Measurements from ENCODE around the gene PPP1R12C.
"Not testable (repeated sequence)": the region's sequence is repeated elsewhere in the genome, so short reads cannot be mapped to it uniquely, and the experiment has no call there.

The PPP1R12C gene

DNA sequence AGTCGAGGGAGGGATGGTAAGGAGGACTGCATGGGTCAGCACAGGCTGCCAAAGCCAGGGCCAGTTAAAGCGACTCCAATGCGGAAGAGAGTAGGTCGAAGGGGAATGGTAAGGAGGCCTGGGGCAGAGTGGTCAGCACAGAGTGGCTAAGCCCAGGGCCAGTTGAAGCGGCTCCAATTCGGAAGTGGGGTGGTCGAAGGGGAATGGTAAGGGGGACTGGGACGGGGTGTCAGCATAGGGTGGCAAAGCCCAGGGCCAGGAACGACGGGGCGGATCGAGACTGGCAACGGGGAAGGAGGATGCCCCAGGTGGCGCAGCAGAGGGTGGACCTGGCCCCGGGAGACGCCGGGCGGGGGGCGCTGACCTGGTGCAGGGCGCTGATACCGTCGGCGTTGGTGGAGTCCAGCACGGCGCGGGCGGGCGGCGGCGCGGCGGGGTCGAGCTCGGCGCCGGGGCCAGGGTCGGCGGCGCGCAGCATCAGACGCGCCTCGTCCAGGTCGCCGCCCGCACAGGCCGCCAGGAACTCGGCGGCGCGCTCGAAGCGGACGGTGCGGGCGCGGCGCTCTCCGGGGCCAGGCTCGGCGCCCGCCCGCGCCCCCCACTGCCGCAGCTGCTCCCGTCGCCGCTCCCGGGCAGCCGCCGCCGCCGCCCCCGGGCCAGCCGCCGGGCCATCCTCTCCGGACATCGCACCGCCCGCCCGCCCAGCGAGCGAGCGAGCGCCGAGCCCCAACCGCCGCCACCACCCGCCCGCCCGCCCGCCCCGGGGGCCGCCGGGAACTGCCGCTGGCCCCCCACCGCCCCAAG lies at the start of gene PPP1R12C:
Gene PPP1R12C (minus strand): TSS at position 779 of the 804 bp plus-strand sequence. CDS start 94 bp downstream, at position 685.
- H3K4me1 Mint-ChIP-seq: peaks cover 25% of the 10 kb centered on the region
- peaks cover 2% of the 10 kb centered on the region for H3K36me3 Mint-ChIP-seq
- H3K27me3 Mint-ChIP-seq: no peaks in the 10 kb centered on the region
- H3K27ac Mint-ChIP-seq: peak within 1 kb of the TSS; percentile 96
- H3K9me3 Mint-ChIP-seq: no peaks in the 10 kb centered on the region
- peak within 1 kb of the TSS; percentile 100 for H3K4me3 Mint-ChIP-seq

DNA sequence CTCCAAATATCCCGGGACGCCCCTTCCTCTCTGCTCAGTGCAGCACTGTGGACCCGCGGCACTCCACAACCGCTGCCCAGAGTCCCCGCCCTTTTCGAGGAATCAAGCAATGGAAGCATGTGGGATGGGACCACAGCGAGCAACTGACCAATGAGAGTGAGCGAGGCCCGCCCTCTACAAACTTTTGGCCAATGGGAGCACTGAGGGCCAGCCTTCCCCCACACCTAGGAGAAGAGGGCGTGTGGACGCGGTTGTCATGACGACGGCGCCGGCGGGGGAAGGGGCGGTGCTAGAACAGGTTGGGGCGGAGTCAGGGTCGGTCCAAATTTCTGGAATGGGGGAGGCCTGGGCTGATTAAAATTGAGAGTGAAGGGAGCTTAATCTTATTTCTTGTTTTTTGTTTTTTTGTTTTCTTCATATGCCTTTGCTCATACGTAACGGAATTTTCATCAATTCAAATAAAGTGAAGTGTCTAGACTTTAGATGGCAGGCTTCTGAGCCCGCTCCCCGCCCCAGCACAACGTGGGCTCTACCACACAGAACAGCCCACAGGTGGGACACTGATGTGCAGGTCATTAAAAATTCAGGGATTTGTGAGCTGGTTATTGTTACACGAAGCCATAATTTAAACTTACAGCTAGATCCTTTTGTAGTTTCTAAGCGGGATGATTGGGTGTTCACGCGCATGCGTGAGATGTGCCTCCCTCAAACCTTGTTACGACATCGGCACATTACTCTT lies 49.3 kb upstream of the PPP1R12C start, which contains the start of gene DNAAF3:
Gene DNAAF3 (minus strand): TSS at position 84 of the 739 bp plus-strand sequence. CDS start 200 bp downstream, outside the sequence.
- H3K27me3 Mint-ChIP-seq: peaks cover 54% of the 10 kb centered on the region
- peaks cover 4% of the 10 kb centered on the region for H3K36me3 Mint-ChIP-seq
- peak within 1 kb of the TSS; percentile 61 for H3K4me3 Mint-ChIP-seq
- peak within 1 kb of the TSS; percentile 27 for H3K27ac Mint-ChIP-seq
- no peaks in the 10 kb centered on the region for H3K9me3 Mint-ChIP-seq
- H3K4me1 Mint-ChIP-seq: peaks cover 13% of the 10 kb centered on the region

DNA sequence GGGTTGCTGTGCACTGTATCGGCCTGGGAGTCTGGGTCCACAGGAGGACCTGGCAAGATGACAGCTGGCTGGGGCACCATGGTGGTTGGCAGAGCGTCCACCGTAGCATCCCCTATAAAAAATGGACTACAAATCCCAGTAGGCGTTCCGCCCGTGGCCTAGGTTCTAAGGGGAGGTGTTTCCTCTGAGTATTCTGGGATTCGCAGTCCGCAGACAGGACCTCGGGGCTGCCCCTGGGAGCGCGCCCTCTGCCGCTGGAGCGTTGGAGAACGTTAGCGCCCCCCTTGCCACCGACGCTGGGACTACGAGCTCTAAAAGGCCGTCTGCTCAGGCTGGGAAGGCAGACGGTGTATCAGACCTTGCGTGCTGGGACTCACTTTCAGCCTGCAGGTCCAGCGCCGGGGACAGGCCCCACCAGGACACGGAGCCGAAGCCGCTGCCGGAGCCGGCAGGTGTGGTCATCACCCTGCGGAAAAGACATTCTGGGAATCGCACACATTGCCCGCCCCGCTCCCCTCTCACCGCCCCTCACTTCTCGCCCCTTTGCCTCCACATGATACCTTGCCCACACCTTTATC lies 48.6 kb upstream of the PPP1R12C start:
- Mint-ChIP-seq H3K4me3 (peak overlapping the region; percentile 61), H3K4me1 (peaks cover 10% of the 10 kb centered on the region), H3K36me3 (peaks cover 4% of the 10 kb centered on the region), H3K9me3 (no peaks in the 10 kb centered on the region), H3K27me3 (peaks cover 50% of the 10 kb centered on the region), H3K27ac (peak overlapping the region; percentile 1)

DNA sequence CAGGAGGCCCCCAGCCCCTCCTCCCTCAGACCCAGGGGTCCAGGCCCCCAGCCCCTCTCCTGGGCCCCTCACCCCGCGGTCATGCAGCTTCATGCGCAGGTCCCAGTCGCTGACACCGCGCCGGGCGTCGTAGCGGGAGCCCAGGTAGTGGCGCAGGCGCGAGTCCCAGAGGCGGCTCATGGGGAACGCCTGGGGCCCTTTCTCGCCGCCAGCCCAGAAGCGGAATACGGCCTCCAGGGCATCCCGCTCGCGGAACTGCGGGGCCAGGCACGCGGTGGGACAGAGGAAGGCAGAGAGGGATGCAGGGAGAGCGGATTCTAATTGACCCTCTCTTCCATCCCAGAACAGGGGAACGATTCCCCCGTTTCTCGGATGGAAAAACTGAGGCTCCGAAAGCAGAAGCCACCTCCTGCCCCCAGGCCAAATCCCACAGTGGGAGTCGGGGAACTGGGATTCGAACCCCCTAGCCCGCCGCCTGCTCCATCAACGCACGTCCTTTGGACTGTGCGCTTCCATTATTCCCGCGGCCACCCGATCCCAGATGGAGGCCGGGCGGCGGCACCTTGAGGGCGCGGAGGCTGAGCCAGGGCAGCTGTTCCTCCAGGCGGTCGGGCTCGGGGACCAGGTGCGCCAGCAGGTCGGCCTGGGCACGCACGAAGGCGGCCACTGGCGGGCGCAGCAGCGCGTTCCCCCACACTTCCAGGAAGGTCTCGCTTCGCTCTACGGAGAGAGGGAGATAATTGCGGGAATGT lies 44.3 kb upstream of the PPP1R12C start:
- Mint-ChIP-seq H3K4me1 (peaks cover 9% of the 10 kb centered on the region), H3K27ac (no peak overlapping the region), H3K36me3 (peaks cover 2% of the 10 kb centered on the region), H3K4me3 (no peak overlapping the region), H3K9me3 (no peaks in the 10 kb centered on the region), H3K27me3 (peaks cover 35% of the 10 kb centered on the region)

DNA sequence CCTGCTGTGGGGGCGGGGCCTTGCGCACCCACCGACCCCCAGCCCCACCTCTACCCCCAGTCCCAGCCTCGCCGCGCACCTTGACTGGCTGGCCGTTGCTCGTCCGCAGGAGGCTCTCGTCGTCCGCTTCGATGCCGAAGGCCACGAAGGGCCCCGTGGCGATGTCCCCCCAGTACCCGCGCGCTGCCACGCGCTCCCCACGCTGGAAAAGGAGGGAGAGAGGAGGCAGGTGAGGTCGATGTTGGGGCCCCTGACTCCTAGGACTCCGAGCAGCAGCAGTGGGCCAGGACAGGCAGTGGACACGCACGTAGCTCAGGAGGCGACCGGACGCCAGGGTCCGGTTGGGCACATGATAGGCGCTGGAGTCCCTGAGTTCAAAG lies 43.5 kb upstream of the PPP1R12C start:
- peaks cover 1% of the 10 kb centered on the region for H3K36me3 Mint-ChIP-seq
- no peak overlapping the region for H3K27ac Mint-ChIP-seq
- no peaks in the 10 kb centered on the region for H3K9me3 Mint-ChIP-seq
- no peak overlapping the region for H3K4me3 Mint-ChIP-seq
- H3K27me3 Mint-ChIP-seq: peaks cover 32% of the 10 kb centered on the region
- peaks cover 8% of the 10 kb centered on the region for H3K4me1 Mint-ChIP-seq

DNA sequence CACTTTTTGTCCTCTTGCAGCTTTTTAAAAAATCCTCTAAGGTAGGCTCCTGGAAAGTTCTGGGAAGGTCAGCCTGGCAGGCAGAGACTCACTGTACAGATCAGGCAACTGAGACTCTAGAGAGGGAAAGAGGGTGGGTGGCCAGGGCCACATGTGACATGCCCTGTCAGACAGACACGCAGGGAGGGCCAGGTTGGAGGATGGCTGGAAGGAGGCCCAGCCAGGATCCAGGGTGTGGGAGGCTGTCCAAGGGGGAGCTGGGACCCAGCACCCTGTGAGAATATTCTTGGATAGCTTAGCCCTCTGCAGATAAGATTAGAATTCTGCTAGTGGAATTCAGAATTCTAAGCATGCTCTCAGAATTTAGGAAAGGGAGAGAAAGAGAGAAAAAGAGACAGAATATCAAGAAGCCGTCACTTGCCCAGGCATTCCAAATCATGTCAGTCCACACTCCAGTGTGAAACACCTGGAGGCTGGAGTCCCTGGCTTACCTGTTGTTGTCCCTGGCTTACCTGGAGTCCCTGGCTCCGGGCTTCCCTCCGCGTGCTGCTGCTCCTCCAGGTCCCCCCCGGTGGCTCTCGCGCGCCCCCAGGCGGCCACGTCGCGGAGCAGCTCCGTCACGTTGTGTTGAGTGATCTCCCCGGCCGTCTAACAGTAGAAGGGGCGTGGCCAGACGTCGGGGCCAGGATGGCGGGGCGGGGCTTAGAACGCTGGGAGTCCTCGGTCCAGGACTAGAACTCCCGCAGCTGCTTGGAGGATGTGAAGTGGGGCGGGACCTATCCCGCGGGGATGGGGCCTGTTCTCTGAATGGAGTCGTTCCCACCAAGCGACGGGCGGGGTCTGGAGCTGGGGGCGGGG lies 42.9 kb upstream of the PPP1R12C start:
- Mint-ChIP-seq H3K4me3 (peak overlapping the region; percentile 51), H3K27me3 (peaks cover 28% of the 10 kb centered on the region), H3K9me3 (no peaks in the 10 kb centered on the region), H3K27ac (no peak overlapping the region), H3K36me3 (peaks cover 1% of the 10 kb centered on the region), H3K4me1 (peaks cover 8% of the 10 kb centered on the region)

DNA sequence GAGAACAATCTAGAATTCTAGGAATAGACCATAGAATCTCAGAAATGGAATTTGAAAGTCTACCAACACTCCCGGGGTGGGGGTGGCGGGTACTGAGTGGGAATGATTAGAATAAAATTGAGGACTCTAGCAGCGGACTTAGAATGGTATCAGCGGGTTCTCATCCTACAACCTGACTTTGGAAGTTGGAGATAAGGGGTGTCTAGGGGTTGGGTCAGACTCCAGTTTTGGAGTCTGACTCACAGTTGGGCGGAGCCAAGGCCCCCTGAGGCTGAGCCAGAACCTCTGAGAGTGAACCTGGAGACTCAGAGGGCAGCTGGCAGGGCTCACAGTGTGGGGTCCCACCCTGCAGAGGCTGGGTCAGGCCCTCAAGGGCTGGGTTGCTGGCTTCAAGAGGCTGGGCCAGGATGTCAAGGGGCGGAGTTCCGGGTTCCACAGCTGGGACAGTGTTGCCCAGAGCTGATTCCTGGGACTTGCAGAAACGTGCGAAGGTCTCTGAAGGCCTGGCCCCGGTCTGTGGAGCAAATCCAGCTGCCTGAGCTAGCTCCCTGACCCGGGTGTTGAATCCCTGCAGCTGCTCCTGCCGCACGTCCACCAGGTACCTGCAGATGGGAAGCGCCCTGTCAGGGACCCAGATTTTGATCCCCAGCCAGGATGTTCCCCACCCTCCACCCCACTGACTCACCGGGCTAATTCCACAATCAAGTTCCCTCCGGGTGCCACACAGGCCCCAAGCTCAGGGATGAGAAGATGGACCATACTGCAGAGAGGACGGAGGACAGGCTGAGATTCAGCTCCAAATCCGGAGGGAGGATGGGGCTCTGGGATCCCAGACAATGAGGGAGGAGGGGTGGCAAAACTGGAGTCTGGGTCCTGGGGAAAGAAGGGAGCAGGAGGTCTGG lies 41.7 kb upstream of the PPP1R12C start:
- H3K27me3 Mint-ChIP-seq: peaks cover 25% of the 10 kb centered on the region
- H3K4me1 Mint-ChIP-seq: peaks cover 14% of the 10 kb centered on the region
- H3K9me3 Mint-ChIP-seq: no peaks in the 10 kb centered on the region
- H3K27ac Mint-ChIP-seq: no peak overlapping the region
- no peak overlapping the region for H3K4me3 Mint-ChIP-seq
- H3K36me3 Mint-ChIP-seq: peaks cover 1% of the 10 kb centered on the region

DNA sequence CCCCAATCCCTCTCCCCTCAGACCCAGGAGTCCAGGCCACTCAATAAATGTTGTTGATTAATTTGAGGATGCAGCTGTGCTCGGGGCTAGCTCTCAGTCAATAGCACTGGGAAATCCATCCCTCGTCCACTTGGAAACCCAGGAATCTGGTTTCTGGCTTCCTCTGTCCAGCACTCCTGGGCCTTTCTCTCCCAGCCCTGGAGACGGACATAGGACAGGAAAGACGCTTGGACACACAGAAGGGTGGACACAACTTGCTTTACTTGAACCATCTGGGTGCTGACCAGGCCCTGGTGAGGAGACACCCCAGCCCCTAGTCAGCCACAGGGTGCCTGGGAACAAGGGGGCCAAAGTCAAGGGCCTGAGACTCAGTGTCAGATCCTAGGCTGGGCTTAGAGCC lies 41.0 kb upstream of the PPP1R12C start:
- Mint-ChIP-seq H3K4me1 (peaks cover 20% of the 10 kb centered on the region), H3K4me3 (no peak overlapping the region)

DNA sequence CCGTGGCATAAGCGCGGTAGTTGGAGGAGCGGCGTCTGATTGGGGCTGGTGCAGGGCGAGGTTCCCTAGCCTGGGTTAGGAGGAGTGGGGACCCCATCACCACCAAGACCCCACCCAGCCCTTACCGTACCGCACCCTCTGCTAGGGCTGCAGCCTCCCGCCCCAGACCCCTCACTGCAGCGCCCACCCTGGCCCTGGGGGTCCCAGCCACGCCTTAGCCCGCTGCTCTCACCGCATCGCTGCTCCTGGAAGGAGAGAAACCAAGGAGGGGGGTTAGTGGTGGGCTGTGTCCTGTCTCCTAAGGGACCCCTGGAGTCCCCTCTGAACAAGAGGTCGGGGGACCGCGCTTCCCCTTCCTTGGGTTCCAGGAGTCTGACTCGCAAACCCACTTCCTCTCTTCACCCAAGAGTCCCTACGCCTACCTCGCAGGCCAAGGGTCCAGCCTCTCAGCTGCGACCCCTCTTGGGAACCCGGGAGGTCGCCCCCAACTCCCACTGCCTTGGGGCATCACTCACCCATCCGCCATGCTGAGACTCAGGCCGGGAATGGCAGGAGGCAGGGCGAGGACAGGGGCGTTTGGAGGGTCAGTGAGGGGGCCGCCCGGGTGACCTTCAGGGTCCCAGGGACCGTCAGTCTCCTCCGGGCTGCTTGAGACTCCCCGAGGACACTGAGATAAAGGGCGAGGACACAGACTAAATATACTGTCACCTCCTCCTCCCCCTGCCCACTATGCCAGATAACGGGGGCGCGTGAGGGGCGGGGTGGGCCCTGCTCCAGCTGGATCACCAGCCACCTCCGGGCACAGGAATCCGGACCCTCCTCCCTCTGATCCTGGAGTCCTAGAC lies 39.8 kb upstream of the PPP1R12C start, which contains the start of gene TNNI3:
Gene TNNI3 (minus strand): TSS at position 669 of the 845 bp plus-strand sequence. CDS start 143 bp downstream, at position 526.
- peaks cover 26% of the 10 kb centered on the region for H3K4me1 Mint-ChIP-seq
- peak within 1 kb of the TSS; percentile 15 for H3K4me3 Mint-ChIP-seq
- H3K36me3 Mint-ChIP-seq: peaks cover 4% of the 10 kb centered on the region
- H3K9me3 Mint-ChIP-seq: no peaks in the 10 kb centered on the region
- H3K27me3 Mint-ChIP-seq: peaks cover 16% of the 10 kb centered on the region
- no peak within 1 kb of the TSS for H3K27ac Mint-ChIP-seq

More for the DNA sequence above, 41.0 kb upstream of the PPP1R12C start:
- H3K27ac Mint-ChIP-seq: no peak overlapping the region
- H3K36me3 Mint-ChIP-seq: peaks cover 4% of the 10 kb centered on the region
- no peaks in the 10 kb centered on the region for H3K9me3 Mint-ChIP-seq
- H3K27me3 Mint-ChIP-seq: peaks cover 19% of the 10 kb centered on the region

DNA sequence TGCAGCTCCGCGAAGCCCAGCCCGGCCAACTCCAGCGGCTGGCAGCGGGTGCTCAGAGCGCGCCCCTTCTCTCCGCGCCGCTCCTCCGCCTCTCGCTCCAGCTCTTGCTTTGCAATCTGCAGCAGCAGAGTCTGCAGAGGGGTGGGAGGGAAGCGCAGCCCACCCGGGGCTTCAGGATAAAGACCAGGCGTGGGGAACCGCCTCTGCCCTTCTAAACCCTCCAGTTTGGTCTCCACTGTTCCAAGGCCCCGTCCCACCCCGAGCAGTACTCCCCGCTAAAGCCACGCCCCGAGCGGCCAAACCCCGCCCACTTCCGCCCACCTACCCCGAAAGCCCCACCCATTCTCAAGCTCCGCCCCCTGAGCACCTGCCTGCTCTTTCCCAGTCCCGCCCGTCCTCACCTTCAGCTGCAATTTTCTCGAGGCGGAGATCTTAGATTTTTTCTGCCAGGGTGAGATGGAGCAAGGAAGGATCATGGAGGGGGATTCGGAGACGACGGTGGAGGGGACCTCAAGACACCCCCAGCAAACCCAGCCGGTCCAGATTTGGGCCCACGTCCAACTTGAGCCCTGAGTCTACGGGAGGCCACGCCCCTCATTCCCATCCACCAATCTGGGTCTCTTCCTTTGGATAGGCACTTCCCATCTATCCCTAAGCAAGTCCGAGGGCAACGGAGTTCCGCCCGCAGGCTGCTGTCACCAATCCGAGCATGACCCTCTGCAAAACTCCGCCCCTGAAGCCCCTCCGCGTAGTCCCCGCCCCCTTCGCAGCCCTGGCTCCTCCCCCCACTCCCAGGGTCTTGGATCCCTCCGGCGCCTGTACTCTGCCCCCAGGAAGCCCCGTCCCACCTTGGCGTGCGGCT lies 39.0 kb upstream of the PPP1R12C start:
- Mint-ChIP-seq H3K4me1 (peaks cover 35% of the 10 kb centered on the region), H3K9me3 (no peaks in the 10 kb centered on the region), H3K36me3 (peaks cover 8% of the 10 kb centered on the region), H3K27ac (no peak overlapping the region), H3K4me3 (peak overlapping the region; percentile 15), H3K27me3 (peaks cover 15% of the 10 kb centered on the region)

DNA sequence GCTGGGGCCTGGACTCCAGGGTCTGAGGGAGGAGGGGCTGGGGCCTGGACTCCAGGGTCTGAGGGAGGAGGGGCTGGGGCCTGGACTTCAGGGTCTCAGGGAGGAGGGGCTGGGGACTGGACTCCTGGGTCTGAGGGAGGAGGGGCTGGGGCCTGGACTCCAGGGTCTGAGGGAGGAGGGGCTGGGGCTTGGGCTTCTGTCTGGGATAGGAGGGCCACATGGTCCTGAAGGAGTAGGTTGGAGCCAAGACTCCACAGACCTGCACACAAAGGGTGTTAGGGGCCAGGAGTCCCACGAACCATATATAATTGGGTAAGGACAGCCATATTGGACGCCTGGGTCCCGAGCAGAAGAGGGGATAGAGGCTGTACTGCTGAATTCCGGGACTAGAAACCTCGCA lies 38.3 kb upstream of the PPP1R12C start:
- Mint-ChIP-seq H3K27me3 (peaks cover 15% of the 10 kb centered on the region), H3K4me1 (peaks cover 37% of the 10 kb centered on the region)
- not testable (repeated sequence) for H3K4me3 Mint-ChIP-seq, H3K27ac Mint-ChIP-seq, H3K36me3 Mint-ChIP-seq, H3K9me3 Mint-ChIP-seq

DNA sequence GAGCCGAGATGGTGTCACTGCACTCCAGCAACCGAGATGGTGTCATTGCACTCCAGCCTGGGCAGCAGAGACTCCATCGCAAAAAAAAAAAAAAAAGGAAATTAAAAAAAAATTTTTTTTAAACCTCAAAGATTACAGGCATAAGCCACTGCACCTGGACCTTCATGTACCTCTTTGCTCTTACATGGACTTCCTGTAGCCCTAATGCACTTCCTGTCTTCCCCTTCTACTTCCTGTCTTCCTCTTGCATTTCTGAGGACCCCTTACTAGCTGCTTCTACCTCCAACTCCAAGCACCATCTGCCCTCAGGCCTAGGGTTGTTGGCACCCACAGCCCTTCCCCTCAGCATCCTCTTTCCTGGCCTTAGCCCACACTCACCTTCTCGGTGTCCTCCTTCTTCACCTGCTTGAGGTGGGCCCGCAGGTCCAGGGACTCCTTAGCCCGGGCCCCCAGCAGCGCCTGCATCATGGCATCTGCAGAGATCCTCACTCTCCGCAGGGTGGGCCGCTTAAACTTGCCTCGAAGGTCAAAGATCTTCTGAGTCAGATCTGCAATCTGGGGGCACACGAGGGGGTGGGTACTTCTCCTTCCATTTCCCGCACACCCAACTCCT lies 36.3 kb upstream of the PPP1R12C start:
- Mint-ChIP-seq H3K36me3 (peaks cover 7% of the 10 kb centered on the region), H3K4me1 (peaks cover 33% of the 10 kb centered on the region), H3K9me3 (no peaks in the 10 kb centered on the region), H3K27me3 (peaks cover 20% of the 10 kb centered on the region), H3K27ac (no peak overlapping the region), H3K4me3 (no peak overlapping the region)
